ENCODE results near the gene GREM1.

DNA sequence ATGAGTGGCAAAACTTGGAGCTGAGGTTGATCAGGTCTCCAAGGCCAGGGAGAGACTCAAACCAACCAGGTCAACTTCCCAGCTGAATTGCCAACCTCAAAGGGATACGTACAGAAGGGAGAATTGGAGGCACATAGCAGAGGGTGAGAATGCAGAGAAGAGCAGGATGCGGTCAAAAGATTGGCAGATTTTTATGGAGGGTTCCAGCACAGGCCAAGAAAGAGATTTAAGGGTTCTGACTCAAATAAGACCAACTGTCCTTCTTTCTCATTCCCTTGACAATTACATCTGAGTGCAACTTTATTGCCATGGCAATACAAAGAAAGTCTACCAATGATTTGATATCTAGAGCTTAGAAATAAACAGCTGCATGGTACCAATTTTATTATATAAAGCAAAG, 43.1 kb upstream of the GREM1 start:
- TF ChIP-seq POLR2A (IDR thresholded peaks at IDR 0.05) (no peak), POLR2AphosphoS5 (IDR thresholded peaks at IDR 0.05) (no peak)
- TF ChIP-seq, protein P1, sequence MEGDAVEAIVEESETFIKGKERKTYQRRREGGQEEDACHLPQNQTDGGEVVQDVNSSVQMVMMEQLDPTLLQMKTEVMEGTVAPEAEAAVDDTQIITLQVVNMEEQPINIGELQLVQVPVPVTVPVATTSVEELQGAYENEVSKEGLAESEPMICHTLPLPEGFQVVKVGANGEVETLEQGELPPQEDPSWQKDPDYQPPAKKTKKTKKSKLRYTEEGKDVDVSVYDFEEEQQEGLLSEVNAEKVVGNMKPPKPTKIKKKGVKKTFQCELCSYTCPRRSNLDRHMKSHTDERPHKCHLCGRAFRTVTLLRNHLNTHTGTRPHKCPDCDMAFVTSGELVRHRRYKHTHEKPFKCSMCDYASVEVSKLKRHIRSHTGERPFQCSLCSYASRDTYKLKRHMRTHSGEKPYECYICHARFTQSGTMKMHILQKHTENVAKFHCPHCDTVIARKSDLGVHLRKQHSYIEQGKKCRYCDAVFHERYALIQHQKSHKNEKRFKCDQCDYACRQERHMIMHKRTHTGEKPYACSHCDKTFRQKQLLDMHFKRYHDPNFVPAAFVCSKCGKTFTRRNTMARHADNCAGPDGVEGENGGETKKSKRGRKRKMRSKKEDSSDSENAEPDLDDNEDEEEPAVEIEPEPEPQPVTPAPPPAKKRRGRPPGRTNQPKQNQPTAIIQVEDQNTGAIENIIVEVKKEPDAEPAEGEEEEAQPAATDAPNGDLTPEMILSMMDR (IDR thresholded peaks at IDR 0.05), result no peak
